HepG2 (cell line): ENCODE measurements around the gene MSMO1. TPM values are rescaled to one million over a fixed set of nuclear protein-coding genes. Genes with fewer than 3 reads are reported as not detected.

ENCODE experiments used
- ADNP ChIP-seq: sonication (generic); formaldehyde crosslinking; IDR thresholded peaks from 2 replicates; pipeline ENCODE4 v1.4.0; 2020; ENCODE audit warnings: missing genetic modification reagents
- BHLHE40 ChIP-seq: IDR thresholded peaks from 2 replicates; pipeline ENCODE4 v1.6.1; 2011; ENCODE audit warnings: low read length, improper control_type of control experiment
- BRD4 ChIP-seq: sonication (generic); formaldehyde crosslinking; IDR thresholded peaks from 2 replicates; pipeline ENCODE4 v1.4.0; 2020; ENCODE audit warnings: missing genetic modification reagents
- CEBPB ChIP-seq: IDR thresholded peaks from 2 replicates; pipeline ENCODE4 v1.6.1; 2011; ENCODE audit warnings: low read depth, low read length, improper control_type of control experiment, borderline replicate concordance
- CHCHD3 ChIP-seq: sonication (generic); formaldehyde crosslinking; IDR thresholded peaks from 2 replicates; pipeline ENCODE4 v1.8.0; 2022; ENCODE audit warnings: mild to moderate bottlenecking, missing genetic modification reagents, moderate library complexity
- ERF ChIP-seq: IDR thresholded peaks from 2 replicates; pipeline ENCODE4 v1.6.1; 2018; ENCODE audit warnings: missing biosample characterization, missing genetic modification reagents
- GATAD1 ChIP-seq: IDR thresholded peaks from 2 replicates; pipeline ENCODE4 v1.6.1; 2016; ENCODE audit warnings: missing genetic modification reagents, missing compliant biosample characterization
- GPN1 ChIP-seq: sonication (generic); formaldehyde crosslinking; IDR thresholded peaks from 2 replicates; pipeline ENCODE4 v1.5.1; 2020; ENCODE audit warnings: missing genetic modification reagents, borderline replicate concordance
- MED1 ChIP-seq: sonication (generic); formaldehyde crosslinking; IDR thresholded peaks from 2 replicates; pipeline ENCODE4 v1.4.0; 2020; ENCODE audit warnings: missing genetic modification reagents
- MEIS1 ChIP-seq: sonication (generic); formaldehyde crosslinking; IDR thresholded peaks from 2 replicates; pipeline ENCODE4 v1.9.0; 2021; ENCODE audit warnings: mild to moderate bottlenecking, missing genetic modification reagents, moderate library complexity, borderline replicate concordance
- NFE2L1 ChIP-seq: sonication (generic); formaldehyde crosslinking; IDR thresholded peaks from 2 replicates; pipeline ENCODE4 v1.4.0; 2020; ENCODE audit warnings: missing genetic modification reagents, mild to moderate bottlenecking, borderline replicate concordance
- NR2F1 ChIP-seq, 2 experiments: fragments of 450-650 bp in 1 of 2; formaldehyde crosslinking in 1 of 2; IDR thresholded peaks; 2 replicates each; pipeline versions ENCODE4 v1.5.0 to v1.6.1; 2016 to 2020; ENCODE audit warnings: mild to moderate bottlenecking in 1 of 2, missing compliant biosample characterization in 1 of 2, missing genetic modification reagents in 1 of 2, moderate library complexity in 1 of 2
- PAWR ChIP-seq: sonication (generic); formaldehyde crosslinking; IDR thresholded peaks from 2 replicates; pipeline ENCODE4 v1.4.0; 2020; ENCODE audit warnings: missing genetic modification reagents, mild to moderate bottlenecking, borderline replicate concordance
- POLR2A ChIP-seq, 2 experiments: IDR thresholded peaks; 2 replicates each; pipeline ENCODE4 v1.6.1; 2011; ENCODE audit warnings: low read depth in 2 of 2, low read length in 2 of 2, mild to moderate bottlenecking in 1 of 2, moderate library complexity in 1 of 2; ENCODE audit not compliant: insufficient read depth in 1 of 2
- RARA ChIP-seq: IDR thresholded peaks from 2 replicates; pipeline ENCODE4 v1.6.1; 2016; ENCODE audit warnings: missing genetic modification reagents, missing compliant biosample characterization
- RNF219 ChIP-seq: sonication (generic); formaldehyde crosslinking; IDR thresholded peaks from 2 replicates; pipeline ENCODE4 v1.5.0; 2020; ENCODE audit warnings: mild to moderate bottlenecking, missing genetic modification reagents
- SMAD3 ChIP-seq: sonication (generic); formaldehyde crosslinking; IDR thresholded peaks from 2 replicates; pipeline ENCODE4 v1.4.0; 2020; ENCODE audit warnings: missing genetic modification reagents
- SP2 ChIP-seq: sonication (generic); formaldehyde crosslinking; IDR thresholded peaks from 2 replicates; pipeline ENCODE4 v1.5.1; 2020; ENCODE audit warnings: mild to moderate bottlenecking, missing genetic modification reagents
- TCF7 ChIP-seq: sonication (generic); IDR thresholded peaks from 2 replicates; pipeline ENCODE4 v1.6.1; 2016; ENCODE audit warnings: antibody characterized with exemption, low read depth
- TIGD3 ChIP-seq: sonication (generic); formaldehyde crosslinking; IDR thresholded peaks from 2 replicates; pipeline ENCODE4 v1.5.1; 2020; ENCODE audit warnings: mild to moderate bottlenecking, missing genetic modification reagents, borderline replicate concordance
- ZNF292 ChIP-seq: sonication (generic); formaldehyde crosslinking; IDR thresholded peaks from 2 replicates; pipeline ENCODE4 v1.8.1; 2022; ENCODE audit warnings: mild to moderate bottlenecking, low read depth, missing genetic modification reagents, borderline replicate concordance
- ZNF441 ChIP-seq: sonication (generic); formaldehyde crosslinking; IDR thresholded peaks from 2 replicates; pipeline ENCODE4 v1.7.0; 2021; ENCODE audit warnings: missing genetic modification reagents, borderline replicate concordance
- ZNF546 ChIP-seq: sonication (generic); formaldehyde crosslinking; conservative IDR thresholded peaks from 2 replicates; pipeline ENCODE4 v1.8.1; 2023; ENCODE audit warnings: mild to moderate bottlenecking, missing genetic modification reagents
- ZXDC ChIP-seq: sonication (generic); formaldehyde crosslinking; IDR thresholded peaks from 2 replicates; pipeline ENCODE4 v1.5.0; 2020; ENCODE audit warnings: mild to moderate bottlenecking, missing genetic modification reagents
- polyA plus RNA-seq, 8 experiments: library from polyadenylated mRNA; depleted of rRNA in 3 of 8; stranded (reverse) in 7 of 8; unstranded in 1 of 8; fragments of >200 nt; fragmentation: Illumina TruSeq in 4 of 8; extraction: Trizol in 4 of 8; gene quantifications; 2 replicates each; pipeline versions ENCODE4 v1.2.1 to v1.2.3, GENCODE V29; 2011 to 2016; ENCODE audit warnings: low read depth in 4 of 8, missing spikeins in 1 of 8, mixed read lengths in 1 of 8; ENCODE audit not compliant: insufficient read depth in 1 of 8
- total RNA-seq, 5 experiments: library from RNA; depleted of rRNA; stranded (reverse); fragments of >200 nt; fragmentation: Illumina TruSeq; extraction: Trizol; gene quantifications; 2 replicates each; pipeline ENCODE4 v1.2.3, GENCODE V29; 2016; ENCODE audit warnings: low read depth in 1 of 5
- TF ChIP-seq, protein P1 (sequence below): sonication (generic); formaldehyde crosslinking; IDR thresholded peaks from 2 replicates; pipeline ENCODE4 v1.9.0; 2021; ENCODE audit warnings: missing genetic modification reagents, borderline replicate concordance

The MSMO1 gene
- total and polyA plus RNA-seq, 2 of the 13 experiments (the other 11 are each of a cell fraction or from before 2014, with no cell fraction given) = 98.1 to 216 TPM

DNA sequence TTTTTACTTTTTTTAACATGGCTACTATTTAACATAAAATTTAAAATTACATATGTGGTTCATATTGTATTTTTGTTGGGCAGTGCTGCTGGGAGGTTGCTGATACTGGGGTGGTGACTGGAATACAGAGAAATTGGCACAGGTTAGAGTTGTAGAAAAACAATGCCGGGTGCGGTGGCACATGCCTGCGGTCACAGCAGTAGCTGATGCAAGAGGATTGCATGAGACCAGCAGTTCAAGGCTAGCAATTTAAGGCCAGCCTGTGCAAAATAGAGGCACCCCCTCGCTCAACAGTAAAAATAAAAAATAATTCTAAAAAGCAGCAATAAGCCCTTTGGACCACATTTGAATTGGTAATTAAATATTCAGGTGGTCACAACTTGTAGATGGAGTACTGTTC is 39.6 kb downstream of the MSMO1 start (continued):
- TF ChIP-seq GATAD1 (0 out of 2 replicates have a peak, but pooled peaks have one; percentile 24), NR2F1 (CRISPR knock-in tag; IDR thresholded peaks at IDR 0.05) (peak; percentile 63 to 77; a peak in 2 of 4 replicates), MED1 (CRISPR knock-in tag) (peak; percentile 94), BRD4 (CRISPR knock-in tag) (peak; percentile 65; the same call in 1 of the 2 replicates), POLR2A (IDR thresholded peaks at IDR 0.05; ENCODE audit: insufficient read depth in 1 of 2, low read depth in 2 of 2, low read length in 2 of 2) (no peak), RARA (CRISPR knock-in tag) (peak; percentile 88), ZNF292 (CRISPR knock-in tag) (0 out of 2 replicates have a peak, but pooled peaks have one; percentile 59), ERF (peak; percentile 37; the same call in 1 of the 2 replicates), ZNF441 (CRISPR knock-in tag) (no peak), MEIS1 (no peak), NFE2L1 (CRISPR knock-in tag) (no peak), PAWR (CRISPR knock-in tag) (no peak), ADNP (CRISPR knock-in tag) (no peak), CEBPB (peak; percentile 93), ZNF546 (CRISPR knock-in tag) (no peak), RNF219 (CRISPR knock-in tag) (peak; percentile 8; the same call in 1 of the 2 replicates), SP2 (CRISPR knock-in tag) (no peak), GPN1 (CRISPR knock-in tag) (no peak), SMAD3 (peak; percentile 73; the same call in 1 of the 2 replicates), TIGD3 (CRISPR knock-in tag) (no peak), TCF7 (peak; percentile 31; the same call in 1 of the 2 replicates), BHLHE40 (peak; percentile 94), ZXDC (no peak), CHCHD3 (CRISPR knock-in tag) (no peak)
- TF ChIP-seq, protein P1, sequence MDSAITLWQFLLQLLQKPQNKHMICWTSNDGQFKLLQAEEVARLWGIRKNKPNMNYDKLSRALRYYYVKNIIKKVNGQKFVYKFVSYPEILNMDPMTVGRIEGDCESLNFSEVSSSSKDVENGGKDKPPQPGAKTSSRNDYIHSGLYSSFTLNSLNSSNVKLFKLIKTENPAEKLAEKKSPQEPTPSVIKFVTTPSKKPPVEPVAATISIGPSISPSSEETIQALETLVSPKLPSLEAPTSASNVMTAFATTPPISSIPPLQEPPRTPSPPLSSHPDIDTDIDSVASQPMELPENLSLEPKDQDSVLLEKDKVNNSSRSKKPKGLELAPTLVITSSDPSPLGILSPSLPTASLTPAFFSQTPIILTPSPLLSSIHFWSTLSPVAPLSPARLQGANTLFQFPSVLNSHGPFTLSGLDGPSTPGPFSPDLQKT (CRISPR knock-in tag) = no peak
